Heart left ventricle (tissue), 16 donors: ENCODE results near the gene ROBO1. TPM values are rescaled to one million over a fixed set of nuclear protein-coding genes. Genes with fewer than 3 reads are reported as not detected.
A peak's percentile ranks its signal among the peaks of the same experiment; 100 is the strongest.

Source experiments
- ATAC-seq, 4 donors: fragments of 200-7000 bp; cut with Tn5 transposase; one replicate each; pipeline ENCODE4 v1.9.1; 2020 to 2022; ENCODE audit warnings: moderate library complexity in 4 of 4, mild to moderate bottlenecking in 3 of 4, moderate number of reproducible peaks in 1 of 4
- DNase-seq, 5 donors: peaks; one replicate each; pipeline ENCODE4 v3.0.0-alpha.2; 2020
- H3K27ac ChIP-seq, 12 donors: fragments of 200-600 bp; sonication (generic) in 4 of 12; one replicate each; pipeline versions ENCODE4 v1.5.0 to v1.8.0; 2016 to 2022; ENCODE audit warnings: mild to moderate bottlenecking in 2 of 12
- H3K27me3 ChIP-seq, 9 donors: fragments of 200-600 bp; sonication (generic) in 2 of 9; one replicate each; pipeline versions ENCODE4 v1.5.1 to v1.8.0; 2016 to 2022; ENCODE audit warnings: mild to moderate bottlenecking in 3 of 9
- H3K36me3 ChIP-seq, 9 donors: fragments of 200-600 bp; sonication (generic) in 2 of 9; one replicate each; pipeline versions ENCODE4 v1.5.0 to v1.8.0; 2018 to 2022; ENCODE audit warnings: mild to moderate bottlenecking in 2 of 9
- H3K4me1 ChIP-seq, 12 donors: fragments of 200-600 bp; sonication (generic) in 4 of 12; one replicate each; pipeline versions ENCODE4 v1.5.0 to v1.8.0; 2016 to 2022; ENCODE audit warnings: mild to moderate bottlenecking in 3 of 12
- H3K4me3 ChIP-seq, 12 donors: fragments of 200-600 bp; sonication (generic) in 4 of 12; one replicate each; pipeline versions ENCODE4 v1.5.0 to v1.8.0; 2017 to 2022; ENCODE audit warnings: mild to moderate bottlenecking in 9 of 12, moderate library complexity in 4 of 12
- H3K9me3 ChIP-seq, 12 donors: fragments of 200-600 bp; sonication (generic) in 4 of 12; one replicate each; pipeline versions ENCODE4 v1.5.0 to v1.8.0; 2016 to 2022; ENCODE audit warnings: mild to moderate bottlenecking in 1 of 12
- CTCF ChIP-seq, 12 donors: fragments of 200-600 bp; sonication (generic) in 4 of 12; IDR thresholded peaks; one replicate each; pipeline versions ENCODE4 v1.5.0 to v1.8.0; 2018 to 2022; ENCODE audit warnings: antibody characterized with exemption in 12 of 12, mild to moderate bottlenecking in 5 of 12
- POLR2A ChIP-seq, 2 donors: fragments of 450-650 bp; IDR thresholded peaks; one replicate each; pipeline ENCODE4 v1.6.1; 2017; ENCODE audit warnings: antibody characterized with exemption in 2 of 2, mild to moderate bottlenecking in 2 of 2, moderate library complexity in 2 of 2
- WGBS, 4 donors: extraction: QIAGEN DNeasy Blood & Tissue Kit in 2 of 4; methylation state at CpG; one replicate each; pipeline versions ENCODE4 v1.1.5 to v1.1.7; 2013 to 2018; 5-methylcytosine and 5-hydroxymethylcytosine counted together
- intact Hi-C, 10 donors: fragments of 100-400 bp; cut with DNase I; formaldehyde crosslinking; loops; one replicate each; pipeline versions ENCODE4 v1.11.1 to v1.14.2; 2022
- polyA plus RNA-seq, 2 donors: library from polyadenylated mRNA; stranded (reverse); fragments of 200-250 nt; gene quantifications; one replicate each; pipeline ENCODE4 v1.2.3, GENCODE V29; 2013
- total RNA-seq, 9 donors: library from RNA; depleted of rRNA in 2 of 9; stranded (reverse); fragments of >200 nt in 2 of 9; fragmentation: NEBNext Ultra II Directional in 3 of 9; extraction: Animal tissue kit (Norgen Biotek cat#: 25700) in 3 of 9; gene quantifications; one replicate each; pipeline versions ENCODE4 v1.1.0 to v1.2.4, GENCODE V29; 2016 to 2023
- donor health status: ischemic (EF 13 %, LVEDD 7.1; RV severe dilation, severe dysfunction).
- donor health status: healthy with polysubstance abuse.
- donor health status: DM: no; HTN: yes; CAD: no.
- donor health status: DM: no; HTN: no; CAD: no.
- donor health status: ischemic (EF 25% LVEDD 6.9; RV normal size, moderate dysfunction).
- donor health status: ischemic (EF 25% LVEDD 5.7; RV mildly dilated, moderate dysfunction).
- donor health status: healthy.
- donor health status: DM: yes; HTN: yes; CAD: no.
- donor health status: ischemic (EF 35%, LVEDD 5.7; RV mildly dilated, moderate dysfunction).
- donor health status: nonischemic (EF 11% LVEDD 7.7; RV severe dilation, severe dysfunction).
- donor health status: DM: yes; HTN: yes; CAD: no.
- donor health status: PGD.
- donor health status: ischemic (EF 29% LVEDD 5.4; RV normal size, mild dysfunction).
- donor health status: nonischemic (EF 23%, LVEDD 6.1; RV moderate dilation, normal function).

ROBO1 gene
- total and polyA plus RNA-seq, 11 donors = 1.4 to 14.8 (median 5.7) TPM

- Histone ChIP-seq H3K36me3 (no peaks in the 10 kb centered on the region), H3K27ac (no peak overlapping the region), H3K9me3 (no peaks in the 10 kb centered on the region), H3K27me3 (no peaks in the 10 kb centered on the region), H3K4me3 (no peak overlapping the region), H3K4me1 (no peaks in the 10 kb centered on the region)
- TF ChIP-seq POLR2A (IDR thresholded peaks at IDR 0.05) (no peak), CTCF (IDR thresholded peaks at IDR 0.05) (peak; percentile 47 to 77 (median 64))
- DNase-seq = peak in 3 of 5 donors; percentile 6 to 21 (median 20)
- ATAC-seq = no peak
- WGBS, 4 donors = 4 to 6% (median 4%) methylated on average over 6 of the region's 6 CpGs
- intact Hi-C loops = loop anchor here in 8 of 10 donors (1.0 to 10.0 kb wide), 5 partner anchors 274 to 411 kb away; no protein-coding TSS in a partner anchor
Measured at GRCh38 chr3:79086514-79086913, 681.3 kb downstream of the ROBO1 start.

DNA sequence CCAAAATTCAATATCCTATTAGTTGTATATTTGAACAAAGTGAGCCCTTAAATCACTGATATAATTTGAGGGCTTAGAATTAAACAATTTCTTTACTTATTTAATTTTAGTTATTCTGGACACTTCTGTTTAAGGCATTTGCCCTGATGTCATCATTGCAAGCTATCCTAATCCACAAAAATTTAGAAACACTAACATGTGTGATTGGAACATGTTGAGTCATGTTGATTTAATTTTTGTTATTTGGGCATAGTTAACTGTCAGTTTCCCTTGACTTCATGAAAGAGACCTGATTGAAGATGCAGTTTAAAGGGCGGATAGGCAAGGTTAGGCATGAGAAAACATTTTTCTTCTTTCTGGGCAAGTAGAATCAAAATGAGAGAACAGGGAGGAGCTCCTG lies 682.6 kb downstream of the ROBO1 start:
- ATAC-seq (no peak), DNase-seq (no peak)
- intact Hi-C loops = loop anchor here in 6 of 10 donors (5.0 to 10.0 kb wide), 3 partner anchors 277 to 412 kb away; no protein-coding TSS in a partner anchor
- H3K9me3 ChIP-seq = no peaks in the 10 kb centered on the region
- H3K4me3 ChIP-seq = no peak overlapping the region
- 77 to 88% (median 85%) methylated on average over 1 of the region's 1 CpG for WGBS, 4 donors
- TF ChIP-seq CTCF (IDR thresholded peaks at IDR 0.05) (no peak), POLR2A (IDR thresholded peaks at IDR 0.05) (no peak)
- no peak overlapping the region for H3K27ac ChIP-seq
- no peaks in the 10 kb centered on the region for H3K4me1 ChIP-seq
- no peaks in the 10 kb centered on the region for H3K36me3 ChIP-seq
- H3K27me3 ChIP-seq = no peaks in the 10 kb centered on the region

GRCh38 chr3:79081335-79081734 lies 686.5 kb downstream of the ROBO1 start:
- no peaks in the 10 kb centered on the region for H3K36me3 ChIP-seq
- H3K27ac ChIP-seq = no peak overlapping the region
- ATAC-seq (no peak), DNase-seq (no peak)
- 59 to 68% (median 64%) methylated on average over 5 of the region's 5 CpGs for WGBS, 4 donors
- no peak overlapping the region for H3K4me3 ChIP-seq
- no peak for TF ChIP-seq POLR2A (IDR thresholded peaks at IDR 0.05)
- no peak for TF ChIP-seq CTCF (IDR thresholded peaks at IDR 0.05)
- intact Hi-C loops = loop anchor here in 1 of 10 donors (10.0 kb wide), 1 partner anchor 413 kb away; no protein-coding TSS in a partner anchor
- no peaks in the 10 kb centered on the region for H3K4me1 ChIP-seq
- no peaks in the 10 kb centered on the region for H3K9me3 ChIP-seq
- no peaks in the 10 kb centered on the region for H3K27me3 ChIP-seq

- no peak overlapping the region for H3K4me3 ChIP-seq
- no peak for DNase-seq
- ATAC-seq = no peak
- no peaks in the 10 kb centered on the region for H3K9me3 ChIP-seq
- no peak for TF ChIP-seq CTCF (IDR thresholded peaks at IDR 0.05)
- no peak for TF ChIP-seq POLR2A (IDR thresholded peaks at IDR 0.05)
- WGBS, 4 donors = 89 to 100% (median 94%) methylated on average over 1 of the region's 1 CpG
- intact Hi-C loops = no loop called here
- no peaks in the 10 kb centered on the region for H3K36me3 ChIP-seq
- no peaks in the 10 kb centered on the region for H3K4me1 ChIP-seq
- H3K27me3 ChIP-seq = no peaks in the 10 kb centered on the region
- no peak overlapping the region for H3K27ac ChIP-seq
Measured at GRCh38 chr3:79074558-79074957, 693.2 kb downstream of the ROBO1 start.
